Lung (tissue), 12 donors: Measurements from ENCODE around the gene FOXJ2. TPM values are rescaled to one million over a fixed set of nuclear protein-coding genes. Genes with fewer than 3 reads are reported as not detected.
A peak's percentile ranks its signal among the peaks of the same experiment; 100 is the strongest.
"Not testable (repeated sequence)": the region's sequence is repeated elsewhere in the genome, so short reads cannot be mapped to it uniquely, and the experiment has no call there.

Experiments
- ATAC-seq: fragments of 200-7000 bp; cut with Tn5 transposase; one replicate; pipeline ENCODE4 v1.9.1; 2020; ENCODE audit warnings: moderate number of reproducible peaks; ENCODE audit not compliant: insufficient read depth, low FRiP score
- DNase-seq, 3 donors: peaks; one replicate each; pipeline ENCODE4 v3.0.0-alpha.2; 2013 to 2017
- H3K27ac ChIP-seq, 2 donors: one replicate each; pipeline ENCODE4 v1.5.1; 2013; ENCODE audit warnings: mild to moderate bottlenecking in 2 of 2, moderate library complexity in 2 of 2, control low read depth in 1 of 2, inconsistent platforms in 1 of 2, low read depth in 1 of 2, low read length in 1 of 2
- H3K27me3 ChIP-seq, 3 donors: one replicate each; pipeline ENCODE4 v1.5.1; 2013; ENCODE audit warnings: low read length in 2 of 3; ENCODE audit not compliant: control insufficient read depth in 3 of 3, insufficient read depth in 3 of 3
- H3K36me3 ChIP-seq, 4 donors: one replicate each; pipeline ENCODE4 v1.5.1; 2013; ENCODE audit warnings: low read length in 4 of 4, mild to moderate bottlenecking in 1 of 4, moderate library complexity in 1 of 4; ENCODE audit not compliant: control insufficient read depth in 4 of 4, insufficient read depth in 4 of 4
- H3K4me1 ChIP-seq, 5 donors: one replicate each; pipeline ENCODE4 v1.5.1; 2013; ENCODE audit warnings: low read length in 5 of 5, mild to moderate bottlenecking in 2 of 5, moderate library complexity in 1 of 5; ENCODE audit not compliant: control insufficient read depth in 5 of 5, insufficient read depth in 5 of 5
- H3K4me3 ChIP-seq: one replicate; pipeline ENCODE4 v1.5.1; 2013; ENCODE audit warnings: mild to moderate bottlenecking, control low read depth, moderate library complexity
- H3K9ac ChIP-seq, 2 donors: one replicate each; pipeline ENCODE4 v1.5.1; 2013; ENCODE audit warnings: low read length in 2 of 2, control low read depth in 1 of 2; ENCODE audit not compliant: insufficient read depth in 1 of 2
- H3K9me3 ChIP-seq, 4 donors: one replicate each; pipeline ENCODE4 v1.5.1; 2013; ENCODE audit warnings: low read length in 3 of 4, mild to moderate bottlenecking in 1 of 4, moderate library complexity in 1 of 4; ENCODE audit not compliant: control insufficient read depth in 4 of 4, insufficient read depth in 3 of 4
- WGBS, 2 donors: extraction: QIAGEN DNeasy Blood & Tissue Kit; methylation state at CpG; one replicate each; pipeline ENCODE4 v1.1.7; 2013; 5-methylcytosine and 5-hydroxymethylcytosine counted together
- polyA plus RNA-seq, 2 donors: library from polyadenylated mRNA; stranded (reverse); fragments of 200-250 nt; gene quantifications; one replicate each; pipeline ENCODE4 v1.2.1, GENCODE V29; 2013
- total RNA-seq, 2 donors: library from RNA; depleted of rRNA in 1 of 2; stranded (reverse); fragments of >200 nt in 1 of 2; gene quantifications; one replicate each; pipeline ENCODE4 v1.2.1, GENCODE V29; 2014 to 2021
- TF ChIP-seq, protein P1 (sequence below): IDR thresholded peaks from 2 replicates; pipeline ENCODE4 v1.5.1; 2012; ENCODE audit warnings: mild to moderate bottlenecking; ENCODE audit errors: control extremely low read depth, extremely low read depth
- donor health status: control.
- donor health status: control.
- donor health status: Bipolar disorder and iron deficiency.
- donor health status: healthy.
- donor health status: DM: yes; HTN: yes; CAD: no.

FOXJ2 gene
- total and polyA plus RNA-seq, 4 donors: 8.3 to 16.7 (median 11.8) TPM

DNA sequence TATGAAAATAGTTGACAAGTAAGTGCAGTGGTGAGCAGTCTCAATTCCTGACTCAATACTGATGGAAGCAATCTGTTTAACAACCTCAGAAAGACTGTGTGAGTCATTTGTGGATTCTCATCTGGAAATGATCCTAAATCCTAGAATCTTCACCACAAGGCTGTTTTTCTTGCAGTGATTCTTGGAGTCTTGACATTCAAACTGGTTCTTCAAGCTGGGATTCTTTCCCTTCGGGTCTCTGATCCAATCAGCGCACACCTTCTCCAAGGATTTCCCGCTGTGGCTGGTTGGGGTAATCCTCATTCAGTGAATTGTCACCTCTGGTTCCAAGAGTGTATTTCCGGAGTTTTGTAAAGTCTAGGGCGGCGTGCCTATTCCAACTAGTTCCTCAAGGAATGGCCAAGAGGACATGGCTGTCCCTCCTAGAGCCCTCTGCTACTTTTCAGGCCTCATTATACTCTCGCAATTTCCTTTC is 37.7 kb upstream of the FOXJ2 start:
- Histone ChIP-seq H3K9ac (no peak overlapping the region), H3K4me3 (no peak overlapping the region), H3K27me3 (no peaks in the 10 kb centered on the region), H3K27ac (peak overlapping the region in 1 of 2 donors; percentile 47), H3K36me3 (no peaks in the 10 kb centered on the region), H3K9me3 (peaks cover 0 to 2% (median 0%) of the 10 kb centered on the region in 4 donors), H3K4me1 (peaks cover 0 to 4% (median 1%) of the 10 kb centered on the region in 5 donors)
- TF ChIP-seq, protein P1, sequence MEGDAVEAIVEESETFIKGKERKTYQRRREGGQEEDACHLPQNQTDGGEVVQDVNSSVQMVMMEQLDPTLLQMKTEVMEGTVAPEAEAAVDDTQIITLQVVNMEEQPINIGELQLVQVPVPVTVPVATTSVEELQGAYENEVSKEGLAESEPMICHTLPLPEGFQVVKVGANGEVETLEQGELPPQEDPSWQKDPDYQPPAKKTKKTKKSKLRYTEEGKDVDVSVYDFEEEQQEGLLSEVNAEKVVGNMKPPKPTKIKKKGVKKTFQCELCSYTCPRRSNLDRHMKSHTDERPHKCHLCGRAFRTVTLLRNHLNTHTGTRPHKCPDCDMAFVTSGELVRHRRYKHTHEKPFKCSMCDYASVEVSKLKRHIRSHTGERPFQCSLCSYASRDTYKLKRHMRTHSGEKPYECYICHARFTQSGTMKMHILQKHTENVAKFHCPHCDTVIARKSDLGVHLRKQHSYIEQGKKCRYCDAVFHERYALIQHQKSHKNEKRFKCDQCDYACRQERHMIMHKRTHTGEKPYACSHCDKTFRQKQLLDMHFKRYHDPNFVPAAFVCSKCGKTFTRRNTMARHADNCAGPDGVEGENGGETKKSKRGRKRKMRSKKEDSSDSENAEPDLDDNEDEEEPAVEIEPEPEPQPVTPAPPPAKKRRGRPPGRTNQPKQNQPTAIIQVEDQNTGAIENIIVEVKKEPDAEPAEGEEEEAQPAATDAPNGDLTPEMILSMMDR: no peak
- 69 to 73% methylated on average over 7 of the region's 7 CpGs for WGBS, 2 donors
- peak in 2 of 3 donors; percentile 29 to 30 for DNase-seq
- no peak for ATAC-seq

DNA sequence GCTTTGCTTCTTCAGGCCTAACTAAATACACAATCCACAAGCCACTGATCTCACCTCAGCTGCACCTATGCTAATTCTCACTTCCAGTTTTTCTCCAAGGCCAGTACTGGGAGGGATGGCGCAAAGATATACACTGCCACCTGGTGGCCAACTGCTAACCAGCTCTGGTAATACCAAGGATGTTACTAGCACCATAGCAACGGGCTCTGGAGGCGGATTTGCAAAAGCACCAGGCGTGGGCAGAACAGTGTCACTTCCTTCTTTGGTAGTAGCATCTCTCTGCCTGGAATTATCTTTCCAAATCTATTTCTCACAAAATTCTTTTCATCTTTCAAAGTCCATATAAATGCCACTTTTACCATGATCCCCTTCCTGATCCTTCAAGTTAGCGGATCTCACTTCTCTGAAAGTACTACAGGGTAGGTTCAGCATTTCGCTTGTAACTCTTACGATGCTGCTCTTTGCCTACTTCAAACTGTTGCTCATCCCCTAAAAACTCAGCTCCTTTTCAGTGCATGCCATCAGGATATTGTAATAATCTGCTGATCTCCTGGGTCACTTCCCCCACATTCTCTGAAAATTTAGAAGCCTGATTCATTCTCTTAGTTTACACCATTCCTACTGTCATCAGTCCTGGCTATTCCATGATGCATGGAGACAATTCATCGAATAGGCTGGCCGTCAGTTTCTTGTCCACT is 37.1 kb upstream of the FOXJ2 start:
- peak; percentile 95 for ATAC-seq

DNA sequence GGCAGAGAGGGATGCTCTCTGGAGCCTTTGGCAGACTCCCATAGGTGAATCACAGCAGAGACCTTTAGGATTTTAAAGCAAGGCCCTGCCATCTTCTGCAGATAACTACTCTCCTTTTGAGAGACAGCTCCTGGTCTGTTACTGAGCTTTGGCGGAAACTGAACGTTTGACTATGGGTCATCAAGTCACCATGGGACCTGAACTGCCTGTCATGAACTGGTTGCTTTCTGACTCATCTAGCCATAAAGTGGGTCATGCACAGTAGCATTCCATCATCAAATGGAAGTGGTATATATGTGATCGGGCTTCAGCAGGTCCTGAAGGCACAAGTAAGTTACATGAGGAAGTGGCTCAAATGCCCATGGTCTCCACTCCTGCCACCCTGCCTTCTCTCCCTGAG is 31.7 kb upstream of the FOXJ2 start:
- not testable (repeated sequence) for H3K4me3 ChIP-seq, DNase-seq, H3K27ac ChIP-seq, H3K9ac ChIP-seq, H3K36me3 ChIP-seq, H3K27me3 ChIP-seq, ATAC-seq, H3K4me1 ChIP-seq, H3K9me3 ChIP-seq
- WGBS, 2 donors: 89 to 93% methylated on average over 3 of the region's 3 CpGs

More for the DNA sequence above, 37.1 kb upstream of the FOXJ2 start:
- H3K4me3 ChIP-seq: no peak overlapping the region
- TF ChIP-seq, protein P1: peak; percentile 83
- 38 to 43% methylated on average over 9 of the region's 9 CpGs for WGBS, 2 donors
- H3K27ac ChIP-seq: peak overlapping the region in 1 of 2 donors; percentile 26
- no peaks in the 10 kb centered on the region for H3K36me3 ChIP-seq
- H3K4me1 ChIP-seq: peaks cover 0 to 3% (median 0%) of the 10 kb centered on the region in 5 donors
- H3K9ac ChIP-seq: no peak overlapping the region
- no peaks in the 10 kb centered on the region for H3K27me3 ChIP-seq
- DNase-seq: peak; percentile 80 to 87 (median 86)
- peaks cover 0 to 2% (median 0%) of the 10 kb centered on the region in 4 donors for H3K9me3 ChIP-seq

DNA sequence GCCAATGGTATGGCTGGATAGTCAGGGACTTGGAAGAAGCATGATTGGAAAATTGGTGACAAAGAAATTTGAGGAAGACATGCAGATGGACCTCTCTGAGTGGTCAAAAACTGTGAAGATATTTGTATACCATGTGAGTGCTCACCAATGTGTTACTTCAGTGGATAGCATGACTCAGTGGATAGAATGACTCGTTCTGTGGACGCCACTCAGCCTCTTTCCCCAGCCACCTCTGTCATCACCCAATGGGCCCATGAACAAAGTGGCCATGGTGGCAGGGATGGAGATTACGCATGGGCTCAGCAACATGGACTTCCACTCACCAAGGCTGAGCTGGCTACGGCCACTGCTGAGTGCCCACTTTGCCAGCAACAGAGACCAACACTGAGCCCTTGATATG is 31.0 kb upstream of the FOXJ2 start:
- H3K4me3 ChIP-seq, H3K27ac ChIP-seq, H3K9me3 ChIP-seq, H3K27me3 ChIP-seq, H3K4me1 ChIP-seq, DNase-seq, H3K36me3 ChIP-seq, ATAC-seq, H3K9ac ChIP-seq: not testable (repeated sequence)
- 88 to 93% methylated on average over 4 of the region's 4 CpGs for WGBS, 2 donors

DNA sequence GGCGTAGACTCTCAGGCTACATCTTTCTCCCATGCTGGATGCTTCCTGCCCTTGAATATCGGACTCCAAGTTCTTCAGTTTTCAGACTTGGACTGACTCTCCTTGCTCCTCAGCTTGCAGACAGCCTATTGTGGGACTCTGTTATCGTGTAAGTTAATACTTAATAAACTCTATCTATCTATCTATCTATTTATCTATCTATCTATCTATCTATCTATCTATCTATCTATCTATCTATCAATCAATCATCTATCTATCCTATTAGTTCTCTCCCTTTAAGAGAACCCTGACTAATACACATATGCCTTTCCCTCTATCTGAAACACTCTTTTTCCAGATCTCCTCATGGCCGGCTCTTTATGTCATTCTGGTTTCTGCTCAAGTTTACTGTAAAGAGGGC is 27.6 kb upstream of the FOXJ2 start:
- not testable (repeated sequence) for H3K27ac ChIP-seq, H3K9me3 ChIP-seq, H3K4me1 ChIP-seq, DNase-seq, H3K4me3 ChIP-seq, ATAC-seq, H3K27me3 ChIP-seq, H3K9ac ChIP-seq, H3K36me3 ChIP-seq
- 88 to 94% methylated on average over 4 of the region's 4 CpGs for WGBS, 2 donors
